Endothelial cell of umbilical vein (primary cell): Measurements from ENCODE around the gene PTPN2. TPM values are rescaled to one million over a fixed set of nuclear protein-coding genes. Genes with fewer than 3 reads are reported as not detected.

Experiments used
- BruUV-seq: library from RNA; stranded (reverse); fragments of 400-500 nt; replicated peaks from 2 replicates; lab custom pipeline; 2021; lab: Mats Ljungman, UMichigan
- CTCF ChIA-PET: fragments of 300-600, 350-600 bp; sonication (Branson Sonifier 250); formaldehyde crosslinking; loops from one replicate; lab custom pipeline; 2021; ENCODE audit warnings: antibody characterized with exemption, inconsistent platforms; lab: Charles Lee
- POLR2A ChIA-PET: fragments of 300-600, 350-600 bp; sonication (Branson Sonifier 250); formaldehyde crosslinking; loops from one replicate; lab custom pipeline; 2021; ENCODE audit warnings: antibody characterized with exemption, inconsistent platforms; lab: Charles Lee
- DNase-seq: peaks from one replicate; pipeline ENCODE4 v3.0.0-alpha.2; 2011; ENCODE audit warnings: low read depth, low spot score
- FAIRE-seq: peaks from 2 replicates; lab custom pipeline; 2011; peaks lifted over from hg19 to GRCh38; lab: Jason Lieb, UNC
- H2AFZ ChIP-seq: 2 replicates; pipeline ENCODE4 v1.6.0; 2012; ENCODE audit warnings: low read depth, low read length, control low read depth, inconsistent platforms
- H3K27ac ChIP-seq: 2 replicates; pipeline ENCODE4 v1.5.1; 2011; ENCODE audit warnings: low read depth, mild to moderate bottlenecking, control low read depth, low read length, moderate library complexity; ENCODE audit not compliant: insufficient read depth
- H3K27me3 ChIP-seq, 2 experiments: 2 replicates each; pipeline versions ENCODE4 v1.6.0 to v1.6.1; 2011; ENCODE audit warnings: low read length in 2 of 2, mixed read lengths in 1 of 2; ENCODE audit not compliant: control insufficient read depth in 2 of 2, insufficient read depth in 2 of 2
- H3K36me3 ChIP-seq, 2 experiments: 2 replicates in 1 of 2; 3 replicates in 1 of 2; pipeline ENCODE4 v1.5.1; 2011; ENCODE audit warnings: low read length in 2 of 2, mild to moderate bottlenecking in 1 of 2, moderate library complexity in 1 of 2; ENCODE audit not compliant: control insufficient read depth in 2 of 2, insufficient read depth in 2 of 2; ENCODE audit errors: extremely low read depth in 1 of 2
- H3K4me1 ChIP-seq: 3 replicates; pipeline ENCODE4 v1.5.1; 2011; ENCODE audit warnings: mild to moderate bottlenecking, low read length; ENCODE audit not compliant: control insufficient read depth, insufficient read depth; ENCODE audit errors: extremely low read depth
- H3K4me2 ChIP-seq: 2 replicates; pipeline ENCODE4 v1.6.1; 2011; ENCODE audit warnings: low read length, control low read depth, mixed read lengths; ENCODE audit not compliant: insufficient read depth
- H3K4me3 ChIP-seq, 3 experiments: fragments of 200-600 bp in 1 of 3; sonication (generic), shearing (Covaris generic) in 1 of 3; replicated peaks in 1 of 3; 2 replicates each; pipeline ENCODE4 v1.5.1; 2011 to 2016; ENCODE audit warnings: control low read depth in 3 of 3, low read length in 3 of 3, mild to moderate bottlenecking in 2 of 3, inconsistent platforms in 1 of 3, low read depth in 1 of 3, moderate library complexity in 1 of 3; ENCODE audit not compliant: insufficient read depth in 1 of 3
- H3K79me2 ChIP-seq: 2 replicates; pipeline ENCODE4 v1.6.0; 2012; ENCODE audit warnings: low read length, inconsistent platforms; ENCODE audit not compliant: control insufficient read depth, insufficient read depth
- H3K9ac ChIP-seq: replicated peaks from 2 replicates; pipeline ENCODE3; 2011; ENCODE audit warnings: low read length, control low read depth; ENCODE audit not compliant: insufficient read depth; ENCODE audit errors: extremely low read depth
- H3K9me1 ChIP-seq: replicated peaks from 3 replicates; pipeline ENCODE4 v1.6.0; 2011; ENCODE audit warnings: mild to moderate bottlenecking, low read length; ENCODE audit not compliant: control insufficient read depth, insufficient read depth; ENCODE audit errors: extremely low read depth
- H3K9me3 ChIP-seq: replicated peaks from 2 replicates; pipeline ENCODE4 v1.5.1; 2012; ENCODE audit warnings: low read length, inconsistent platforms; ENCODE audit not compliant: control insufficient read depth, insufficient read depth
- H4K20me1 ChIP-seq: replicated peaks from 2 replicates; pipeline ENCODE3; 2011; ENCODE audit warnings: mild to moderate bottlenecking, low read length; ENCODE audit not compliant: control insufficient read depth, insufficient read depth; ENCODE audit errors: extremely low read depth
- CTCF ChIP-seq, 2 donors: IDR thresholded peaks; 1 replicate in 1 of 2; 2 replicates in 1 of 2; pipeline ENCODE4 v1.5.1; 2011; ENCODE audit warnings: low read length in 2 of 2, mild to moderate bottlenecking in 2 of 2, moderate library complexity in 2 of 2, control low read depth in 1 of 2, inconsistent platforms in 1 of 2, low read depth in 1 of 2; ENCODE audit not compliant: insufficient read depth in 1 of 2; ENCODE audit errors: extremely low read depth in 1 of 2
- EZH2 ChIP-seq: IDR thresholded peaks from 2 replicates; pipeline ENCODE4 v1.6.1; 2012; ENCODE audit warnings: borderline replicate concordance, low read depth, mild to moderate bottlenecking, moderate library complexity, low read length, inconsistent platforms; ENCODE audit not compliant: severe bottlenecking
- FOS ChIP-seq: IDR thresholded peaks from 2 replicates; pipeline ENCODE4 v1.6.1; 2011; ENCODE audit warnings: mild to moderate bottlenecking, low read length, moderate library complexity, borderline replicate concordance; ENCODE audit not compliant: insufficient read depth
- GATA2 ChIP-seq: IDR thresholded peaks from 2 replicates; pipeline ENCODE4 v1.7.0; 2011; ENCODE audit warnings: low read depth, mild to moderate bottlenecking, moderate library complexity, mixed read lengths, low read length; ENCODE audit not compliant: insufficient read length, insufficient read depth
- JUN ChIP-seq: IDR thresholded peaks from 2 replicates; pipeline ENCODE4 v1.6.1; 2011; ENCODE audit warnings: borderline replicate concordance, low read depth; ENCODE audit not compliant: insufficient read length, insufficient read depth
- MAX ChIP-seq: IDR thresholded peaks from 2 replicates; pipeline ENCODE4 v1.6.1; 2011; ENCODE audit not compliant: insufficient read depth, insufficient read length
- MYC ChIP-seq: IDR thresholded peaks from one replicate; pipeline ENCODE4 v1.6.1; 2011; ENCODE audit warnings: mild to moderate bottlenecking, low read depth, low read length
- POLR2A ChIP-seq: IDR thresholded peaks from 2 replicates; pipeline ENCODE4 v1.6.1; 2012; ENCODE audit warnings: low read depth, mild to moderate bottlenecking, control low read depth, low read length
- POLR2AphosphoS5 ChIP-seq: IDR thresholded peaks from 2 replicates; pipeline ENCODE4 v1.6.1; 2012; ENCODE audit warnings: low read depth, mild to moderate bottlenecking, control low read depth, low read length, moderate library complexity; ENCODE audit not compliant: insufficient read depth
- dilution Hi-C: fragments of 300-500 bp; cut with MboI; formaldehyde crosslinking; loops from one replicate; pipeline ENCODE4 v1.15.0; 2019; ENCODE audit warnings: low sequenced_read_pairs; ENCODE audit not compliant: extremely low pct_ligation_motif_present
- intact Hi-C: fragments of 100-400 bp; cut with micrococcal nuclease; formaldehyde crosslinking; loops from one replicate; pipeline ENCODE4 v1.10.0; 2022
- polyA plus RNA-seq, 4 experiments: library from polyadenylated mRNA; depleted of rRNA in 3 of 4; stranded (reverse) in 3 of 4; unstranded in 1 of 4; fragments of >200 nt; gene quantifications; 2 replicates each; pipeline versions ENCODE4 v1.2.1 to v1.2.3, GENCODE V29; 2011 to 2012; ENCODE audit warnings: missing spikeins in 1 of 4
- total RNA-seq: library from RNA; stranded (reverse); gene quantifications from 2 replicates; pipeline ENCODE4 v1.2.3, GENCODE V29; 2021

Gene PTPN2
- total and polyA plus RNA-seq, 2 donors (not counting 3 experiments of a cell fraction or from before 2014, with no cell fraction given), result 8.2 to 20.9 TPM

GRCh38 chr18:12751503-12751884 is 132.5 kb downstream of the PTPN2 start:
- H3K4me2 ChIP-seq, result no peak overlapping the region
- no TSS peak for BruUV-seq
- no peaks in the 10 kb centered on the region for H3K36me3 ChIP-seq
- H3K9me1 ChIP-seq, result no peaks in the 10 kb centered on the region
- ChIA-PET POLR2A (no interaction called here), CTCF (no interaction called here)
- no peaks in the 10 kb centered on the region for H3K4me1 ChIP-seq
- TF ChIP-seq JUN (no peak), EZH2 (no peak), GATA2 (no peak), MYC (no peak), MAX (no peak), POLR2A (no peak), FOS (no peak)
- H3K27me3 ChIP-seq, result peaks cover 0 to 2% of the 10 kb centered on the region in 2 experiments
- intact Hi-C loops (no loop called here), dilution Hi-C loops (no loop called here)
- no peaks in the 10 kb centered on the region for H4K20me1 ChIP-seq
- no peak overlapping the region for H3K9ac ChIP-seq
- no peaks in the 10 kb centered on the region for H3K79me2 ChIP-seq
- no peak overlapping the region for H3K4me3 ChIP-seq
- DNase-seq (no peak), FAIRE-seq (no peak)
- no peaks in the 10 kb centered on the region for H3K9me3 ChIP-seq
- no peak overlapping the region for H3K27ac ChIP-seq
- H2AFZ ChIP-seq, result no peak overlapping the region

GRCh38 chr18:12750715-12751502 is 133.1 kb downstream of the PTPN2 start:
- dilution Hi-C loops, result no loop called here
- Histone ChIP-seq H3K4me3 (no peak overlapping the region), H3K27me3 (peaks cover 0 to 2% of the 10 kb centered on the region in 2 experiments), H3K9ac (no peak overlapping the region), H3K4me1 (no peaks in the 10 kb centered on the region), H4K20me1 (no peaks in the 10 kb centered on the region), H3K36me3 (no peaks in the 10 kb centered on the region), H3K27ac (no peak overlapping the region), H3K9me1 (no peaks in the 10 kb centered on the region), H2AFZ (no peak overlapping the region), H3K9me3 (no peaks in the 10 kb centered on the region), H3K4me2 (no peak overlapping the region), H3K79me2 (no peaks in the 10 kb centered on the region)
- intact Hi-C loops, result no loop called here
- DNase-seq (no peak), FAIRE-seq (no peak)
- TF ChIP-seq JUN, result no peak
- TF ChIP-seq POLR2AphosphoS5, result no peak
- no peak for TF ChIP-seq MYC
- TF ChIP-seq EZH2, result no peak
- TF ChIP-seq MAX, result no peak
- TF ChIP-seq GATA2, result no peak
- no peak for TF ChIP-seq CTCF (IDR thresholded peaks at IDR 0.05; ENCODE audit: extremely low read depth in 1 of 2, insufficient read depth in 1 of 2, low read depth in 1 of 2, low read length in 2 of 2)
- TF ChIP-seq POLR2A, result no peak
- no peak for TF ChIP-seq FOS
- no TSS peak for BruUV-seq
- ChIA-PET CTCF (interaction anchor here (1.1 kb wide), 1 partner anchor 11 kb away, joined by 3 read pairs; no protein-coding TSS in a partner anchor), POLR2A (no interaction called here)
